Transverse colon (tissue), 3 donors: ENCODE measurements around the gene TBC1D17.

Experiments used
- POLR2A ChIP-seq: fragments of 450-650 bp; IDR thresholded peaks from one replicate; pipeline ENCODE4 v1.6.1; 2016; ENCODE audit warnings: antibody characterized with exemption, mild to moderate bottlenecking, moderate library complexity
- TF ChIP-seq, protein P1 (sequence below), 5 experiments: fragments of 200-600 bp in 3 of 5; fragments of 450-650 bp in 2 of 5; sonication (generic) in 3 of 5; IDR thresholded peaks; 1 replicate in 2 of 5; 2 replicates in 3 of 5; pipeline ENCODE4 v1.5.1; 2016 to 2017; ENCODE audit warnings: antibody characterized with exemption in 5 of 5, inconsistent platforms in 3 of 5, mild to moderate bottlenecking in 2 of 5, moderate library complexity in 1 of 5

GRCh38 chr19:49839713-49840112 is 37.8 kb upstream of the TBC1D17 start:
- TF ChIP-seq POLR2A: no peak
- TF ChIP-seq, protein P1, sequence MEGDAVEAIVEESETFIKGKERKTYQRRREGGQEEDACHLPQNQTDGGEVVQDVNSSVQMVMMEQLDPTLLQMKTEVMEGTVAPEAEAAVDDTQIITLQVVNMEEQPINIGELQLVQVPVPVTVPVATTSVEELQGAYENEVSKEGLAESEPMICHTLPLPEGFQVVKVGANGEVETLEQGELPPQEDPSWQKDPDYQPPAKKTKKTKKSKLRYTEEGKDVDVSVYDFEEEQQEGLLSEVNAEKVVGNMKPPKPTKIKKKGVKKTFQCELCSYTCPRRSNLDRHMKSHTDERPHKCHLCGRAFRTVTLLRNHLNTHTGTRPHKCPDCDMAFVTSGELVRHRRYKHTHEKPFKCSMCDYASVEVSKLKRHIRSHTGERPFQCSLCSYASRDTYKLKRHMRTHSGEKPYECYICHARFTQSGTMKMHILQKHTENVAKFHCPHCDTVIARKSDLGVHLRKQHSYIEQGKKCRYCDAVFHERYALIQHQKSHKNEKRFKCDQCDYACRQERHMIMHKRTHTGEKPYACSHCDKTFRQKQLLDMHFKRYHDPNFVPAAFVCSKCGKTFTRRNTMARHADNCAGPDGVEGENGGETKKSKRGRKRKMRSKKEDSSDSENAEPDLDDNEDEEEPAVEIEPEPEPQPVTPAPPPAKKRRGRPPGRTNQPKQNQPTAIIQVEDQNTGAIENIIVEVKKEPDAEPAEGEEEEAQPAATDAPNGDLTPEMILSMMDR (IDR thresholded peaks at IDR 0.05): no peak
